Mesendoderm (in vitro differentiated cells): Measurements from ENCODE around the gene HGS.

Experiments
- DNase-seq: peaks from one replicate; pipeline ENCODE4 v3.0.0; 2013
- H2AK5ac ChIP-seq: 2 replicates; pipeline ENCODE4 v1.6.1; 2013; ENCODE audit warnings: low read length, inconsistent platforms
- H2BK120ac ChIP-seq: 2 replicates; pipeline ENCODE4 v1.6.1; 2013; ENCODE audit warnings: low read depth, mild to moderate bottlenecking, low read length, moderate library complexity, mixed read lengths
- H2BK15ac ChIP-seq: replicated peaks from 2 replicates; pipeline ENCODE4 v1.6.1; 2013; ENCODE audit warnings: low read depth, mild to moderate bottlenecking, moderate library complexity
- H2BK5ac ChIP-seq: 2 replicates; pipeline ENCODE4 v1.6.1; 2013; ENCODE audit warnings: low read length, inconsistent platforms
- H3K18ac ChIP-seq: 2 replicates; pipeline ENCODE4 v1.6.1; 2013; ENCODE audit warnings: mild to moderate bottlenecking, low read length, mixed read lengths
- H3K23ac ChIP-seq: one replicate; pipeline ENCODE4 v1.6.1; 2013; ENCODE audit warnings: low read length
- H3K27ac ChIP-seq: 2 replicates; pipeline ENCODE4 v1.5.1; 2013; ENCODE audit warnings: low read depth, mild to moderate bottlenecking, inconsistent platforms, low read length, moderate library complexity
- H3K27me3 ChIP-seq: 2 replicates; pipeline ENCODE4 v1.6.1; 2013; ENCODE audit warnings: low read length, control low read depth, mild to moderate bottlenecking, inconsistent platforms; ENCODE audit not compliant: insufficient read depth, poor library complexity
- H3K36me3 ChIP-seq: 2 replicates; pipeline ENCODE4 v1.6.1; 2013; ENCODE audit warnings: low read length, inconsistent platforms; ENCODE audit not compliant: control insufficient read depth, insufficient read depth
- H3K4ac ChIP-seq: one replicate; pipeline ENCODE4 v1.6.1; 2013; ENCODE audit warnings: low read depth, mild to moderate bottlenecking, low read length, moderate library complexity
- H3K4me1 ChIP-seq: 2 replicates; pipeline ENCODE4 v1.6.1; 2013; ENCODE audit warnings: low read depth, low read length, inconsistent platforms; ENCODE audit not compliant: control insufficient read depth
- H3K4me2 ChIP-seq: 2 replicates; pipeline ENCODE4 v1.6.1; 2013; ENCODE audit warnings: low read length
- H3K4me3 ChIP-seq: 2 replicates; pipeline ENCODE4 v1.5.1; 2013; ENCODE audit warnings: mild to moderate bottlenecking, low read length
- H3K56ac ChIP-seq: one replicate; pipeline ENCODE4 v1.6.1; 2013; ENCODE audit warnings: low read length
- H3K79me1 ChIP-seq: 2 replicates; pipeline ENCODE4 v1.6.1; 2013; ENCODE audit warnings: low read length, inconsistent platforms
- H3K79me2 ChIP-seq: 2 replicates; pipeline ENCODE4 v1.6.1; 2013; ENCODE audit warnings: mild to moderate bottlenecking, low read length; ENCODE audit not compliant: control insufficient read depth, insufficient read depth
- H3K9ac ChIP-seq: 2 replicates; pipeline ENCODE4 v1.6.1; 2013; ENCODE audit warnings: low read length, inconsistent platforms
- H4K5ac ChIP-seq: one replicate; pipeline ENCODE4 v1.6.1; 2013; ENCODE audit warnings: low read length
- H4K8ac ChIP-seq: one replicate; pipeline ENCODE4 v1.6.1; 2013; ENCODE audit warnings: low read depth, mild to moderate bottlenecking, control low read depth, low read length, moderate library complexity
- WGBS: extraction: QIAGEN DNeasy Blood & Tissue Kit; methylation state at CpG from one replicate; pipeline ENCODE4 v1.1.7; 2013; ENCODE audit warnings: low lambda C conversion rate, missing lambda C conversion rate; ENCODE audit not compliant: insufficient coverage; ENCODE audit errors: extremely low coverage; 5-methylcytosine and 5-hydroxymethylcytosine counted together

The HGS gene

DNA sequence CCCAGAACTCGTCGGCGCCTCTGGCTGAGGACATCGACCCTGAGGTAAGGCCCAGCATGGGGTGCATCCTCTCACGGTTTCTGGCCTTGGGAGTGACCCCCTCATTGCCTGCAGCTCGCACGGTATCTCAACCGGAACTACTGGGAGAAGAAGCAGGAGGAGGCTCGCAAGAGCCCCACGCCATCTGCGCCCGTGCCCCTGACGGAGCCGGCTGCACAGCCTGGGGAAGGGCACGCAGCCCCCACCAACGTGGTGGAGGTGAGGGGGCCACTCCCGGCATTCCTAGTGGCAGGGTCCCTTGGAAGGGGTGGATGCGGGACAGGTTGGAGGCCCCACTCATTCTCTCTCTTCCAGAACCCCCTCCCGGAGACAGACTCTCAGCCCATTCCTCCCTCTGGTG, 11.0 kb downstream of the HGS start:
- H3K18ac ChIP-seq = no peak overlapping the region
- H3K4me2 ChIP-seq = no peak overlapping the region
- H2BK15ac ChIP-seq = no peak overlapping the region
- H3K4me1 ChIP-seq = no peaks in the 10 kb centered on the region
- H2AK5ac ChIP-seq = no peak overlapping the region
- no peak overlapping the region for H3K56ac ChIP-seq
- no peak overlapping the region for H4K5ac ChIP-seq
- H3K27me3 ChIP-seq = no peaks in the 10 kb centered on the region
- no peak overlapping the region for H3K27ac ChIP-seq
- H3K4ac ChIP-seq = no peak overlapping the region
- no peak overlapping the region for H4K8ac ChIP-seq
- H3K4me3 ChIP-seq = no peak overlapping the region
- no peak overlapping the region for H2BK5ac ChIP-seq
- peaks cover 20% of the 10 kb centered on the region for H3K36me3 ChIP-seq
- no peaks in the 10 kb centered on the region for H3K79me2 ChIP-seq
- no peak overlapping the region for H2BK120ac ChIP-seq
- no peak overlapping the region for H3K9ac ChIP-seq
- WGBS = no CpG with 5 or more reads among the region's 19 CpGs
- H3K79me1 ChIP-seq = no peaks in the 10 kb centered on the region
- no peak for DNase-seq
- no peak overlapping the region for H3K23ac ChIP-seq

DNA sequence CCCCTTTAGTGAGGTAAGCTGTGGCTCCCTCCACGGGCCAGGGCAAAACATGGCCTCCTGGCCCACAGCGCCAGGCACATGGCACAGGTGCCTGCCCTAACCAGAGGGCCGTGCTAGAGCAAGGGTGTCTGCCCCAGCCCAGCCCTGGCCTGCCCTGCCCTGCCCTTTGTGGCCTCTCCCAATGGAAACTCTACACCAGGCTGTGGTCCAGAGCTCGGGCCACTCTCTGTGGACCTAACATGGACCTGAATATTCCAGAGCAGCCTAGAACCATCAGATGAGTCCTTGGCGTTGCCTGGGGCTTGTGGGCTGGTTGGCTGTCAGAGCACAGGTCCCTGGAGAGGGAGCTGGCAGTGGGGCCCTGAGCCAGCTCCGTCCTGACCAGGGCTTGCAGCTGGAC, 11.4 kb downstream of the HGS start:
- H3K56ac ChIP-seq = no peak overlapping the region
- no peak overlapping the region for H3K9ac ChIP-seq
- H2BK120ac ChIP-seq = no peak overlapping the region
- no peaks in the 10 kb centered on the region for H3K79me2 ChIP-seq
- peaks cover 20% of the 10 kb centered on the region for H3K36me3 ChIP-seq
- no peak overlapping the region for H3K4me2 ChIP-seq
- H3K27ac ChIP-seq = no peak overlapping the region
- no peaks in the 10 kb centered on the region for H3K79me1 ChIP-seq
- no peaks in the 10 kb centered on the region for H3K27me3 ChIP-seq
- H4K8ac ChIP-seq = no peak overlapping the region
- no peak overlapping the region for H3K18ac ChIP-seq
- no peak overlapping the region for H3K4ac ChIP-seq
- no peaks in the 10 kb centered on the region for H3K4me1 ChIP-seq
- H4K5ac ChIP-seq = no peak overlapping the region
- no peak overlapping the region for H2AK5ac ChIP-seq
- no peak for DNase-seq
- no peak overlapping the region for H2BK5ac ChIP-seq
- H3K23ac ChIP-seq = no peak overlapping the region
- no peak overlapping the region for H2BK15ac ChIP-seq
- WGBS = no CpG with 5 or more reads among the region's 6 CpGs
- no peak overlapping the region for H3K4me3 ChIP-seq

DNA sequence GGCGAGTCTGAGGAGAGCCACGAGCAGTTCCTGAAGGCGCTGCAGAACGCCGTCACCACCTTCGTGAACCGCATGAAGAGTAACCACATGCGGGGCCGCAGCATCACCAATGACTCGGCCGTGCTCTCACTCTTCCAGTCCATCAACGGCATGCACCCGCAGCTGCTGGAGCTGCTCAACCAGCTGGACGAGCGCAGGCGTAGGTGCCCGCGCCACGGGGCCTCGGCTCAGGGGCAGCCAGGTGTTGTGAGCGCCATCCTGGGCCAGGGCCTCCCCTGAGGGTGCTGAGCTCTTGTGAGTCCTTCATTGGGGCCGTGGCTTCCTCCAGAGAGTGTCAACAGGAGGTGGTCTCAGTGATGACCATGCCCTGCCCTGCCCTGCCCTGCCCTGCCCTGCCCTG, 12.0 kb downstream of the HGS start:
- Histone ChIP-seq H3K27me3 (no peaks in the 10 kb centered on the region), H3K4me3 (no peak overlapping the region), H2BK5ac (no peak overlapping the region), H3K79me2 (peaks cover 3% of the 10 kb centered on the region), H3K23ac (no peak overlapping the region), H4K8ac (no peak overlapping the region), H3K27ac (no peak overlapping the region), H3K9ac (no peak overlapping the region), H3K56ac (no peak overlapping the region), H4K5ac (no peak overlapping the region), H3K18ac (no peak overlapping the region), H2BK120ac (no peak overlapping the region), H3K36me3 (peaks cover 23% of the 10 kb centered on the region), H3K4me1 (no peaks in the 10 kb centered on the region), H3K4me2 (no peak overlapping the region), H3K79me1 (peaks cover 3% of the 10 kb centered on the region), H2BK15ac (no peak overlapping the region), H3K4ac (no peak overlapping the region), H2AK5ac (no peak overlapping the region)
- WGBS = no CpG with 5 or more reads among the region's 22 CpGs
- DNase-seq = no peak

DNA sequence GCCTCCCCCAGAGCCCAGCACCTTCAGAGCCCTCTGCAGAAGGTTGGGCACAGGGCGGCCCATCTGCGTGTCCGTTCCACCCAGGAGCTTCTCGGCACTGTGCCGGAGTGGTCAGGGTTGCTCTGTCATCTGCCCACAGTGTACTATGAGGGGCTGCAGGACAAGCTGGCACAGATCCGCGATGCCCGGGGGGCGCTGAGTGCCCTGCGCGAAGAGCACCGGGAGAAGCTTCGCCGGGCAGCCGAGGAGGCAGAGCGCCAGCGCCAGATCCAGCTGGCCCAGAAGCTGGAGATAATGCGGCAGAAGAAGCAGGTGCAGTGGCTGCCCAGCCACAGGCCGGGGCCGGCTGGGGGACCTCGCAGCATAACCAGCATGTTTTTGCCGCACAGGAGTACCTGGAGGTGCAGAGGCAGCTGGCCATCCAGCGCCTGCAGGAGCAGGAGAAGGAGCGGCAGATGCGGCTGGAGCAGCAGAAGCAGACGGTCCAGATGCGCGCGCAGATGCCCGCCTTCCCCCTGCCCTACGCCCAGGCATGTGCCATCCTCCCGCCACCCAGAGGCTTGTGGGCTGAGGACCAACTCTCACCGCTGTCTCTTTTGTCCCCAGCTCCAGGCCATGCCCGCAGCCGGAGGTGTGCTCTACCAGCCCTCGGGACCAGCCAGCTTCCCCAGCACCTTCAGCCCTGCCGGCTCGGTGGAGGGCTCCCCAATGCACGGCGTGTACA, 12.6 kb downstream of the HGS start:
- Histone ChIP-seq H2BK5ac (no peak overlapping the region), H3K18ac (no peak overlapping the region), H3K79me1 (peaks cover 4% of the 10 kb centered on the region), H3K4ac (no peak overlapping the region), H3K79me2 (peaks cover 8% of the 10 kb centered on the region), H3K4me2 (no peak overlapping the region), H3K27me3 (no peaks in the 10 kb centered on the region), H3K56ac (no peak overlapping the region), H3K9ac (no peak overlapping the region), H2BK15ac (no peak overlapping the region), H4K5ac (no peak overlapping the region), H3K4me3 (no peak overlapping the region), H2BK120ac (no peak overlapping the region), H3K4me1 (no peaks in the 10 kb centered on the region), H2AK5ac (no peak overlapping the region), H4K8ac (no peak overlapping the region), H3K27ac (no peak overlapping the region), H3K23ac (no peak overlapping the region), H3K36me3 (peaks cover 25% of the 10 kb centered on the region)
- no peak for DNase-seq
- no CpG with 5 or more reads among the region's 40 CpGs for WGBS

DNA sequence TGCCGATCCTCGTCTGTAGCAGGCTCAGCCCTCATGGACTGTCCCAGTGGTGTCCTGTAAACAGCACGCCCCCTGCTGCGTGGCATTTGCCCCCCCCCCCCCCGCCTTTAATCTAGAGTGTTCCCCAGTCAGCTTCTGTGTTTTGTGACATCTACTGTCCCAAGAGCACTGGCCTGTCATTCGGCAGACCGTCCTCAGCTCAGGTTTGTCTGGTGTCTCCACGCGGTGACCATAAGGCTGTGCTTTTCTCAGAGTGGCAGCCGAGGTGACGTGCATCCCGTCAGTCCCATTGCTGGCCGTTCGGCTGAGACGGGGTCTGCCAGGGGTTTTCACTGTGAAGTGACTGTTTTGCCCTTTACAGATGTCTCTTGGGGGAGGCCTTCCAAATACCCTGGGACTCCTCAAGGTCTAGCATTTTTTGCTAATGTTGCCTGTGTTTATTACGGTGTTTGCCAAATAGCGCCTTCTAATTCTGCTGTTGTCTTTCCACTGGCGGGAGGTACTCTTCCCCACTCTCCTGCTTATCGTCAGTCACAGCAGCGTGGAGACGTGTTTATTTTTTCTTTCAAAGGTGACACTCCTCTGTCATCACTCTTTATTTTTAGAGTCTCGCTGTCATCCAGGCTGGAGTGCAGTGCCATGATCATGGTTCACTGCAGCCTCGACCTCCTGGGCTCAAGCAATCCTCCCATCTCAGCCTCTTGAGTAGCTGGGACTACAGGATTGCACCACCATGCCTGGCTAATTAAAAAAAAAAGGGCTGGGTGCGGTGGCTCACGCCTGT, 13.6 kb downstream of the HGS start:
- peaks cover 4% of the 10 kb centered on the region for H3K79me1 ChIP-seq
- no peaks in the 10 kb centered on the region for H3K4me1 ChIP-seq
- WGBS = no CpG with 5 or more reads among the region's 25 CpGs
- H3K23ac ChIP-seq = no peak overlapping the region
- no peaks in the 10 kb centered on the region for H3K27me3 ChIP-seq
- H2BK120ac ChIP-seq = no peak overlapping the region
- no peak overlapping the region for H3K4me3 ChIP-seq
- H3K27ac ChIP-seq = no peak overlapping the region
- H3K56ac ChIP-seq = no peak overlapping the region
- no peak overlapping the region for H4K8ac ChIP-seq
- DNase-seq = no peak
- H3K79me2 ChIP-seq = peaks cover 18% of the 10 kb centered on the region
- no peak overlapping the region for H3K18ac ChIP-seq
- no peak overlapping the region for H2BK5ac ChIP-seq
- no peak overlapping the region for H4K5ac ChIP-seq
- peaks cover 22% of the 10 kb centered on the region for H3K36me3 ChIP-seq
- no peak overlapping the region for H3K4me2 ChIP-seq
- no peak overlapping the region for H2BK15ac ChIP-seq
- H2AK5ac ChIP-seq = no peak overlapping the region
- H3K4ac ChIP-seq = no peak overlapping the region
- no peak overlapping the region for H3K9ac ChIP-seq
